NCI-H1105 (cell line): Measurements from ENCODE around the gene IL13RA2.
A peak's percentile ranks its signal among the peaks of the same experiment; 100 is the strongest.

Experiments
- DNase-seq: peaks from one replicate; lab custom pipeline; 2025; lab: John Stamatoyannopoulos, UW

IL13RA2 gene, protein sequence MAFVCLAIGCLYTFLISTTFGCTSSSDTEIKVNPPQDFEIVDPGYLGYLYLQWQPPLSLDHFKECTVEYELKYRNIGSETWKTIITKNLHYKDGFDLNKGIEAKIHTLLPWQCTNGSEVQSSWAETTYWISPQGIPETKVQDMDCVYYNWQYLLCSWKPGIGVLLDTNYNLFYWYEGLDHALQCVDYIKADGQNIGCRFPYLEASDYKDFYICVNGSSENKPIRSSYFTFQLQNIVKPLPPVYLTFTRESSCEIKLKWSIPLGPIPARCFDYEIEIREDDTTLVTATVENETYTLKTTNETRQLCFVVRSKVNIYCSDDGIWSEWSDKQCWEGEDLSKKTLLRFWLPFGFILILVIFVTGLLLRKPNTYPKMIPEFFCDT

DNA sequence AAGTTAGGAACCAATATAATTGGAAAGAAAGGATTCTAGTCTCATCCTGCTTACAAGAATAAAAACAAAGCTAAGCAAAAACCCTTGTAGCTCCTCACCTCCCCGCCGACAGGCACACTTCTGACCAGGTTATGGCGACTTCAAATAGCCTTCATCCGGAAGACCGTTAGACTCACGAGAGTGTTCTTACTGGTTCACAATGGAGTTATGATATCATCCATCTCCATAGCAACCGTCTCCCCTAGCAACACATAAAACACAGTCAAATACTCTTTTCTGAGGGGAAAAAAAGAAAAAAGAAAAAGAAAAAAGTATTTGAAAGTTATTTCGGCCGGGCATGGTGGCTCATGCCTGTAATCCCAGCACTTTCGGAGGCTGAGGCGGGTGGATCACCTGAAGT is at the start of gene IL13RA2:
Gene IL13RA2, minus strand, starts transcription at position 162 of the 400 bp plus-strand sequence. CDS start 347 bp downstream, outside the sequence.
- no peak for DNase-seq

DNA sequence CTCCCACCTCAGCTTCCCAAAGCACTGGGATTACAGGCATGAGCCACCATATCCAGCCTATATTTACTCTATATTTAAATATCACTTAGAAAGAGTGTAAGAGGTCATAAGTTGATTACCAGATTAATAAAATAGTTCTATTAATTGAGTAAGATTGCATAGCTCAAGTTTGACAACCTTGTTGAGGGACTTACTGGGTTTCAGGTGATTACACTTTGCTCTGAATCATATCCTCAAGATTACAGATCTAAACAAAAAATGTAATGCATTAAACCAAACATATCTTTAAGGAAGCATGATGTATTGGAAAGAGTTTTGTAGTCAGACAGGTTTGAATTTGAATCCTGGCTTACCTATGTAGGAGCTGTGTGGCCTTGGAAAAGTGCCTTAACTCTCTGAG is 47.9 kb upstream of the IL13RA2 start:
- DNase-seq, result no peak

DNA sequence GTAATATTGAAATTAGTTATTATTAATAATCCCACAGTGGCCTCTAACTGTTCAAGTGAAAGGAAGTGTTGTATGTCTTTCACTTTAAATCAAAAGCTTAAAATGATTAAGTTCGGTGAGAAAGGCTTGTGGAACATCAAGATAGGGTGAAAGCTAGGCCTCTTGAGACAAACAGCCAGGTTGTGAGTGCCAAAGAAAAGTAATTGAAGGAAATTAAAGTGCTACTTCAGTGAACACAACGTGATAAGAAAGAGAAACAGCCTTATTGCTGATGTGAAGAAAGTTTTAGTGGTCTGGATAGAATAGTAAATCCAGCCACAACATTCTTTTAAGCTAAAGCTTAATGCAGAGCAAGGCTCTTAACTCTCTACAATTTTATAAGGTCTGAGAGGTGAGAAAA is 42.6 kb upstream of the IL13RA2 start:
- no peak for DNase-seq

DNA sequence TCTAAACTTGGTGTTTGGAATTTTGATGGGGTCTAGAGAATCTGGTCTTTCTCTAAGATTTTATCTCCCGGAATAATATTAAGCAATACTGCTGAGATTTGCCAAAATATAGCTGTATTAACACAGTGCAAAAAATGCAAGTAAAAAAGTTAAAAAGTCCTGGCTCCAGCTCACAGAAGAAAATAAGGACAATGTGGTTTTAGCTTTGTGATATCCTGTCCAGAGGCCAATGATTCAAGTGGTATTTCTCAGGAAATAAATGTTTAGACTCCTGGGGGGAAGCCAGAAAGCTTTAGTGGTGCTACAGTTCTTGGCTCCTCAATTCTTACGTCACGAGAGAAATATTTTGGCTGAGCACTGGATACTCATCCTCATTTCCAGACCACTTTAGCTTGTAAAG is 40.9 kb upstream of the IL13RA2 start:
- no peak for DNase-seq

DNA sequence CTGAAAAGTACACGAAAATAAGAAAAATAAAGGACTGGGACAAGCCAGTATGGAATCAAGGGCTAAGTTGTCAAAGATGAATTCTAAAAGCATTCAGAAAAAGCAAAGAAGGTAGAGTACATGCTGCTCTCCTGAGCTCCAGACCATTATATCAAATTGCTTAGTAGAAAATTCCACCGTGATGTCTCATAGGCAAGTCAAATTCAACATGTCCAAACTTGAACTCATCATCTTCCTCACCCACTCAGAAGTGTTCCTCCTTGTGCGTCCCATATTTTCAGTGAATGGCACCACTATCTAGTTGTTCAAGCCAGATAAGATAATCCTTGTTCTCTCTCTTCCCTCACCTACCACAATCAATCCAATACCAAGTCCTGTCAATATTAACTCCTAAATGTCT is 37.5 kb upstream of the IL13RA2 start:
- DNase-seq, result no peak

DNA sequence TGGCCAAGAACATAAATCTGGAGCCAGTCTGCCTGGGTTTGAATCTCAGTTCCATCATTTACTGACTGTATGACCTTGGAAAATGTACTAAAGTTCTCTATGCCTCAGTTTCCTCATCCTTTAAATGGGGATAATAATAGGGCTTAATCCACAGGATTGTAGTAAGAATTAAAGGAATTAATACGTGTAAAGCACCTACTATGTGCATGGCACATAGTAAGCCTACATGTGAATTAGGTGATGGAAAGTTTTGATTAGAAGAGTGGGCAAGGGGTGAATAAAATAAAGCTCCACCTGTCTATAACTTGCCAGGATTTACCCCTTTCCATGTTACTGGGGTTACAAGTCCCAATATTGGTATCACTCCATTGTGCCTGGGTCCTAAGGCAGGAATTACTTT is 35.8 kb upstream of the IL13RA2 start:
- no peak for DNase-seq

DNA sequence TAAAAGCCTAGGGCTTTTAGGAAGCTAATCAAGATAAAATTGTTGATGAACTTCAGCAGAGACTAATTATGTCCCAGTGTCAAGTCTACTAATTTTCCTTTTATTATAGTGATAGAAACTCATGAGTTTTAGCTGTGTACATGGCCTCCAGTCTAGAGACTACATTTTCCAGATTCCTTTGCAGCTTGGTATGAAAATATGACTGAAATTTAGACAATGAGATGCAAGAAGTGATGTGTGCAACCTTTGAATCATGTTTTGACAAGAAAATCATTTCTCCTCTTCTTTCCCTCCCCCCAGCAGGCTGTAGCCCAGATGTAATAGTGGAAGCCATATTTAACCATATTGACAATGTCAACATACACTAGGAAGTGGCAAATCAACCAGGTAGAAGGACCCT is 30.3 kb upstream of the IL13RA2 start:
- no peak for DNase-seq

DNA sequence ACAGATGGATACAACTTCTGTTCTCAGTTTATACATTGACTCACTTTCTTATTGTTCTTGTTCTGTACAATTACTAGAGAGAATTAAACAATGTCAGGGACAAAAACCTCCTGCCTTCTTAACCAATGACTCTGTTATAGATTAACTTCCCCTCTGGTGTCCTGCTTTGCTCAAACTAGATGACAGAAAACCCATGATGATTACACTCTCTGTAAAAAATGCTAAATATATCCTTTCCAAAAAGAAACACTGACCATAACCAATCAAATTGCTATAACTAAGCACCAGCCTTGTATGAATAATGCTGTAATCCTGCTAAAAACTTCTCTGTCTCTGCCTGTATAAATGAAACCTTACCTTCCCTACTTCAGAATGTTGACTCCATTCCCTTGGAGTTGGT is 29.8 kb upstream of the IL13RA2 start:
- no peak for DNase-seq

DNA sequence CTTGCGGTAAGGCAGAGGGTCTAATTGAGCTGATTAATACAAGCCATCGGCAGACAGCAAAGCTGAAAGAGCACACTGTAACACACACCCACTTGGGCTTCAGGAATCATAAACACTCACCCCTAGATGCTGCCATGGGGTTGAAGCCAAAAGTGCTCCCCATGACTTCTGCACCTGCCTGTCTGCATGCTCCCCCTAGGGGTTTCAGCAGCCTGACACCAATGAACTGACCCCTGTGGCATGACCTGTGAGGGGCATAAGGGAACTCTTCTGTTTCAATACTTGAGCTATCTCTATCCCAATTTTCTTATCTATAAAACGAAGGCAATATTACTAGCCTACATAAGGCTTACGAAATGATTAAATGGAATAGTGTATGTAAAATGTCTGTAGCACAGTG is 23.0 kb upstream of the IL13RA2 start:
- no peak for DNase-seq

DNA sequence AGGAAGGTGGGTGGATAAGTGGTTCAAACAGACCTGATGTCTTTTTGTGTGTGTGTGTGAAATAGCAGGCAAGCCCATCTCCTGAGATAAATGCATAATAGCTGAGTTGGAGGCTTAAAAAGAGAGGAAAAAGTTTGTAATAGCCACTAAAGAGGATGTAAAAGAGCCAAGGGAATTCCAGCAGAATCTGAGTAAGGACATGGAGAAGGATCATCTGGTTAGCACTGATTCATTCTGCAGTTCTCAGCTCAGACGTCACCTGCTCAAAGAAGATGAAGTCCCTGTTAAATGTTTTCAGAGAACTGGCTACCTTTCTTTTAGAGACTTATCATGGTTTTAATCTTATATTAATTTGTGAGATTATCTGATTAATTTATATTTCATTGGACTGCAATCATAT is 21.0 kb upstream of the IL13RA2 start:
- no peak for DNase-seq

DNA sequence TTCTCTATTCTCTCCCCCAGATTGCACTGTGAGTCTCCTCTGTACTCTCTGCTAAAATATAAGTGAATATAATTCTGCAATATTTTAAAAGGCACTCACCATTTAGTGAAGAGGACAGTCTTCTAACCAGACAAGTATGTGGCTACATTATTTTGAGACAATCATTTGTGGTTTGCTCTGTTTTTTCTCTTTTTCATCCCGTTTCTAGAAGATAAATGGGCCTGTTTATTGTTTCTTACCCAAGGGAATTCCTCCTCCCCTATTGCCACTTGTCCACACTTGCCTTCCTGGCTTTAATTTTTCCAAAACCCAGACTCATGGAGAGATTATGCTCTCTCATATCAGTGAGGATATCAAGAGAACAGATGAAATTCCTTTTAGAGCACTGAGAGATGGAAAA is 18.6 kb upstream of the IL13RA2 start:
- DNase-seq, result no peak

DNA sequence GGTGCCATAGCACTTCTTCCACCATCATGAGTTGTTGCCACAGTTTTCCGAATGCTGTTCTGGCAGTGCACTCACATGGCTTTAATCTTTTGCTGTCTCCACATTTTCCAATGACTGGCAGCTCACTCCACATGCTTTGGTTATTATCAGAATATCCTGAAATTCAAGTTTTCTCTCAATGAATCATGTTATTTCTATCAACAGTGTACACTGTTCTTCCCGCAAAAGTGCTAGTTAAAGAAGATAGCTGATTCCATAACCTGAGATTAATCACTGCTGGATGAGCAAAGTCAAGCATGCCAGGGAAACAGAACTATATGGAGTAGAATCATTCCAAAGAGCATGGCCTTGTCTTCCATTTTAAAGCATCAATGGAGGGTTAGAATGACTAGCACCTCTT is 14.6 kb upstream of the IL13RA2 start:
- DNase-seq, result no peak

DNA sequence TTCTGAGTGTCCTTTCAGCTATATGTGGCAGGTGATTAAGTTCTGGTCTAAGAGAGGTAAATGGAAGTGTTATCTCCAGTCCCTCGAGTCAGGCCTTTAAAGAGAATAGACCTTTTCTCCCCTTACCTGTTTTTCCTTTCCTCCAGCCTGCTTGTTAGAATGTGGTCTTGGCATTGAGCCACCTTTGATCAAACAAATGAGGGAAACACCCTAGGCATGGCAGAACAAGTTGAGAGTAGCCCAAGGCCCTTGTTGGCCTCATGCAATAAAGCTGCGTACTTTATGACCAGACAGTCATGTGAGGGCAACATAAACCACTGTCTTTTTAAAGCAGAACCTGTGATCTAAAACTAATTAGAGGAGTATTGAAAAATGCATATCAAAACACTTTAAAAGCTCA is 13.2 kb upstream of the IL13RA2 start:
- DNase-seq, result peak; percentile 75

DNA sequence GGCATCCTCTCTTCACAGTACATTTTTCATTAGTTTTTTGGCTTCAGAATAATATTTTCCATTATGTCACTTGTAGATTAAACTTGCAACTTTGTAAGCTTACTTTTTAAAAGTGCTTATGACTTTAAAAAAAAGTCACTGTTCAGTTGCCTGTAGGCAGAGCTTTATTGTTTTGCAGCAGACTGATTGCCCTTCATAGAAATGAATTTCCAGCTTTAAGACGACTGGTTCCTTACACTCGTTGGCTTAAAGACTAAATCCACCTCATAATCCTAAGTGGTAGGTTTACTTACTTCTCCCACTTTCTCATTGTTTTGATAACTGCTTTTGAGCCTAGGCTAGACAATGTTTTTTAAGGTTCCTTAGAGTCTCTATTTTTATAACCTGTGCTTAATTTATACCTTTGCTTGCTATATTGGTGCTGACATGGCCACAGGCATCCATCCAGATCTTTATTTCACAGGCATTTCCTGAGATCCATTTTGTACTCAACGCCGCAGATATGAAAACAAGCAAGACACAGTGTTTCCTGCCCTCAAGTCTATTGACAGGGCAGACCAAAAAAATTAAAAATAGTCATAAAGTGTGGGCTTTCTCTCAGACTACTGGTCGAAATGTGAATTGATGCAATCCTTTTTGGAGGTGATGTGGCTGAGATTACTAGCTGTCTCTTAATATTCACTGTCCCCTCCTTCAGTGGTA is 12.6 kb upstream of the IL13RA2 start:
- no peak for DNase-seq

DNA sequence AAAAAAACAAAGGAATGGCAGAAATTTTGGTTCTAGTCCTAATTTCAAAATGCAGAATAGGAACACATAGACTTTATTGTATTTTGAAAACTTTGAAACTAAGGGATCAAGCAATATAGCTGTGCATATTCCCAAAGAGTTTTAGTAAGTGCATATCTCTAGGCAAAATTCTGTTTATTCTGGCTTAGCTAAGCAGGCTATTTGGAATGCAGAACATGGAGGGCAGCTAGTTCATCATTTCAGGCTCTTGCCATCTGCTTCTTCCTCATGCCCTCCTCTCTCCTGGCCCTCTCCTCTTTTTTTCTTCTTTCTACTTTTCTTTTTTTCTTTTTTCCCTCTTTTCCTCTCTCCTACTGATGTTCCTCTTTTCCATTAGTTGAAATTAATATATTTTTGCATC is 12.0 kb upstream of the IL13RA2 start:
- no peak for DNase-seq

DNA sequence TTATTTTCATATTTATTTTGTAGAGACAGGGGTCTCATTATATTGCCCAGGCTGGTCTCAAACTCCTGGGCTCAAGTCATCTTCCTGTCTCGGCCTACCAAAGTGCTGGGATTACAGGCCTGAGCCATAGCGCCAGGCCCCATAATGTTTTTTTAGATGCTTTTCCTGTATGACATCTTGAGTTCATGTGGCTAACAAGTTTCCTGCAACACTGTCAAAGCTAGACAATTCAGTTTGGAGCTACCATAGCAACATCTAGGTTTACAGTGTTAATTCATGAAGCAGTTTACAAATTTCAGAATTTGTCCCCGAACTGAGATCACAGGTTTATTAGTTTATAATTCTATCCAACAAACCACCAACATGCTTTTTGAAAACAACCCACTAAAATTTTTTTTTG is 6.4 kb upstream of the IL13RA2 start:
- DNase-seq, result no peak

DNA sequence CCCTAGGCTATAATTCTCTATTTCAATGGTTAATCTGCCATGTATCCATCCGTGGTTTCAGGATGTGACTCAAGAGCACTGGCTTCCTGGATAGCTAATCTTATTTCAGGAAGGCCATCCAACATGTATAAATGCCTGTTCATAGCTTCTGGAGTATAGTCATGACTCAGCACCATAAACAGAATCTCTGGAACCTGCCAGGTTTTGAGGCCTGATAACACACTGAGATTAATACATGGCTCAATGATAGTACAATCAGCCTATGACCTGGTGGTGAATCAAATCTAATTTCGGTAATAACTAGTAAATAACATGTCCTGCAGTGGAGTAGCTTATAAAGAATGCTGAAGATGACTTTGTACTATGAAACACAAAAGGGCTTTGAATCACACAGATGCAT is 5.7 kb upstream of the IL13RA2 start:
- DNase-seq, result no peak

DNA sequence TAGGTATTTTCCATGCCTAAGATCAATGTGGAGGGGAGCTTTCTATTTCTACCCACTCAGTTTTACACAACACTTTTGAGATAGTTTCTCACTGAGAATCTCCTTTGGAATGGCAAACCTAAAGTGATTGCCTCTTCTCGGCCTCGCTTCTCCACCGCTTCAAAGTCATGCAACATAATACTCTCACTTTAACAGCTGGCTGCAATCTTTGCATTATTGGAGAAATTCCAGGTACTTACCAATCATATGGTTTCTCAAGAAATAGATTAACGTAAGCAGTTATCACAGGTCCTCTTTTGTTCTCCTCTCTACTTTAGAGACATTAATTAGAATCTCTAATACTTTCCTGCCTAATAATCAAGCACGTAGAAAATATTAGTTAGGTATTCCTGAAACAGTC is 3.7 kb upstream of the IL13RA2 start:
- no peak for DNase-seq

DNA sequence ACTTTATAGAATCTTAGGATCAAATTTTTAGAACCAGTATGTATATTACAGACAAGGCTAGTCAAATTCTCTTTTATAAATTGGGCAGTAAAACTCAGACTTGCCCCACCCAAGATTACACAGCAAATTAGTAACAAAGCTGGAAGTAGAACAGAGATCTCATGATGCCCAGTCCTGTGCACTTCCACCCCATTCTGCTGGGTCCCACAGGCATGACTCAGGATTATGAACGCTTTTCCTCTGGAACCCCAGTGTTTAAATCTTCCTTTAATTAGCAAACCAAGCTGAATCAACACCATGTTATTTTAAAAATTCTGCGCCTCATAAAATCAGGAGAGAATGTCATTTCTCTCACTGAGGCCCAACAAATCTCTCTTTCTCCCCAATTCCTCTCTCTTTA is 1.5 kb upstream of the IL13RA2 start:
- DNase-seq, result no peak

DNA sequence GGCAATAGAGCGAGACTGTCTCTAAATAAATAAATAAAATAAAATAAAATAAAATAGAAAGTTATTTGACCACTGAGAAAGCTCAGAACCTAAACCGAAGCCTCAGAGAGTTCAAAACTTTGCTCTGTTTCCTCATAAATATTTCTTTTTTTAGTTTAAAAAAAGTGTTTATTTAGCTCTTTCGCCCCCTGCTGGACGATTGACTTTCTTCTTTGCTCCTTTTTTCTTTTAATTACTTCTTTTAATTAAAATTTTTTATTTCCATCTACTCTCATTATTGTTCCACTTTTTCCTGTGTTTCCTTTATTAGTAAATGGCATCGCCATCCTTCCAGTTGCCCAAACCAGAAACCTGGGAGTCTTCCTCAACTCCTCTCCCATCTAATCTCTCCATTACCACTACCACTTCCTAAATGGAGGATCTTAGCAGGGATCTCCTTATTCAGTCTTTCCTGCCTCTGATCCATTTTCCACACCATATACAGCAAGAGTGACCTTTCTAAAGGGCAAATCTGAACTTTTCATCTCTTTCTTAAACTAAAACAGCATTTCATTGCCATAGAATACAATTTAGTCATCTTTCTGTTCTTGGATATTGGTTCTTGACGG is 728 bp upstream of the IL13RA2 start:
- DNase-seq, result no peak

DNA sequence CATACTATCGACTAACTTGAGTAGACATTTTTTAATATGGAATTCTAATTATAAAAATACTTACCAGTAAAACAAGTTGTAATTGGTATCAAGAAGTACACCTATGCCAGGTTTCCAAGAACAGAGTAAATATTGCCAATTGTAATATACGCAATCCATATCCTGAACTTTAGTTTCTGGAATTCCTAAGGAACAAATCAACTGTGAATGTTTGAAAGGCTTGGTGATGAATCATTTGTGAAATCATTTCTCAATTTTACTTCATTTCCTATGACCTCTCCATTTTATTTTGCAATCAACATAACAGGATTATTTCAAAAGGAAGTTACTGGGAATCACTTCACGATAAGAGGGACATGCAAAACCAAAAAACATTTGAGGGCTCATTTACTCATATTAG is 3.7 kb downstream of the IL13RA2 start:
- no peak for DNase-seq

DNA sequence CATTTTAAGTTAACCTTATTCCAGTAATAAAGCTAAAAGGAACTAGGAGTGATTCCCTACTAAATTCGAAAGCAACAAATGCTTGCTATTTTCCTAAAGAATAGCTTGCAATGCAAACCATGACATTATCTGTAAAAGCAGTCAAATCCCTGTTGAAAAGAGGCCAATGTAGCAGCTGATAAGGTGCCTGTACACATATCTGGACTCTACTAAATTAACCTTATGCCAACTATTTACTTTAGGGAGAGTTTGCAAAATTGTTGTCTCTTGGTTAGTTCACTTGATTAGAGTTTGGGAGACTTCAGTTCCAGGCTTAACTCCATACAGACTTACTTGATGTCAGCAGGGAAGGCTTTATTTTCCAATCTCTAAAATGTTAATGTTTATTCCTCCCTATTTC is 6.0 kb downstream of the IL13RA2 start:
- no peak for DNase-seq

DNA sequence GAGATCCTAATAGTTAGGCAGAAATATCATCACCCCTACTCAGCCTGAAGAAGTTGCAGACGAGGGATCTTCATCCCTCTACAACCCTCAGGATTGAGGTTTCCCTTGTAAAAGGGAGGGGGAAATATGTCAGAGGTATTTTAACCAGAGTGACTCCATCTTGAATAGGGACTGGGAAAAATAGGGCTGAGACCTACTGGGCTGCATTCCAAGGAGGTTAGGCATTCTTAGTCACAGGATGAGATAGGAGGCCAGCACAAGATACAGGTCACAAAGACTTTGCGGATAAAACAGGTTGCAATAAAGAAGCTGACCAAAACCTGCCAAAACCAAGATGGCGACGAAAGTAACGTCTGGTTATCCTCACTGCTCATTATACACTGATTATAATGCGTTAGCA is 17.5 kb downstream of the IL13RA2 start:
- DNase-seq, result no peak
